HG02870 (cell line): ENCODE results near the gene CAND2.
A peak's percentile ranks its signal among the peaks of the same experiment; 100 is the strongest.
"Not testable (repeated sequence)": the region's sequence is repeated elsewhere in the genome, so short reads cannot be mapped to it uniquely, and the experiment has no call there.

Experiments used
- ATAC-seq: cut with Tn5 transposase; IDR thresholded peaks from one replicate; pipeline ENCODE4 v1.9.1; 2021; ENCODE audit warnings: mild to moderate bottlenecking, moderate library complexity; ENCODE audit not compliant: unreplicated experiment

CAND2 gene

GRCh38 chr3:12852201-12852600 is 55.7 kb downstream of the CAND2 start:
- no peak for ATAC-seq

- not testable (repeated sequence) for ATAC-seq
These were observed 57.4 kb downstream of the CAND2 start for GRCh38 chr3:12853847-12854246.

- no peak for ATAC-seq
These were observed 58.1 kb downstream of the CAND2 start for GRCh38 chr3:12854565-12854964.

GRCh38 chr3:12856626-12857025 is 60.1 kb downstream of the CAND2 start:
- no peak for ATAC-seq

- ATAC-seq, result no peak
These were observed 63.4 kb downstream of the CAND2 start for GRCh38 chr3:12859840-12860239.

GRCh38 chr3:12861611-12862010 is 65.1 kb downstream of the CAND2 start:
- no peak for ATAC-seq

- ATAC-seq, result no peak
These were observed 65.9 kb downstream of the CAND2 start for GRCh38 chr3:12862387-12862786.

- ATAC-seq, result no peak
These were observed 68.8 kb downstream of the CAND2 start for GRCh38 chr3:12865271-12865670.

- no peak for ATAC-seq
These were observed 70.4 kb downstream of the CAND2 start for GRCh38 chr3:12866836-12867235.

- peak; percentile 49 for ATAC-seq
These were observed 71.9 kb downstream of the CAND2 start for GRCh38 chr3:12868039-12869034.

- ATAC-seq, result peak; percentile 43
These were observed 72.6 kb downstream of the CAND2 start for GRCh38 chr3:12869035-12869621.

- ATAC-seq, result no peak
These were observed 74.5 kb downstream of the CAND2 start for GRCh38 chr3:12870942-12871341.

GRCh38 chr3:12871404-12871983 is 75.0 kb downstream of the CAND2 start:
- no peak for ATAC-seq

GRCh38 chr3:12875857-12876836 is 79.7 kb downstream of the CAND2 start:
- no peak for ATAC-seq

GRCh38 chr3:12877040-12877439 is 80.6 kb downstream of the CAND2 start:
- no peak for ATAC-seq

GRCh38 chr3:12878141-12878574 is 81.7 kb downstream of the CAND2 start:
- ATAC-seq, result no peak

GRCh38 chr3:12878758-12879157 is 82.3 kb downstream of the CAND2 start:
- not testable (repeated sequence) for ATAC-seq

GRCh38 chr3:12879191-12879815 is 82.8 kb downstream of the CAND2 start:
- no peak for ATAC-seq

- ATAC-seq, result peak; percentile 41
These were observed 85.4 kb downstream of the CAND2 start for GRCh38 chr3:12881858-12882257.
